Liver (tissue), 2 donors: Measurements from ENCODE around the gene LTV1.

Source experiments
- CTCF ChIP-seq: fragments of 150-350 bp; IDR thresholded peaks from 2 replicates; pipeline ENCODE4 v1.5.1; 2017; ENCODE audit warnings: improper control_type of control experiment, low read depth, low read length; ENCODE audit not compliant: missing input control
- FOXA1 ChIP-seq: IDR thresholded peaks from 2 replicates; pipeline ENCODE4 v1.6.1; 2016; ENCODE audit warnings: antibody characterized with exemption
- REST ChIP-seq: IDR thresholded peaks from 2 replicates; pipeline ENCODE4 v1.6.1; 2016; ENCODE audit warnings: antibody characterized with exemption, mild to moderate bottlenecking
- donor health status: healthy.

- TF ChIP-seq CTCF (no peak), REST (no peak), FOXA1 (no peak)
These were observed 38.3 kb upstream of the LTV1 start for GRCh38 chr6:143804835-143805239.
